Adipocyte (in vitro differentiated cells): ENCODE measurements around the gene GLIS1.

Experiments used
- DNase-seq: peaks from one replicate; pipeline ENCODE4 v3.0.0-alpha.2; 2015; ENCODE audit warnings: low read depth
- H3K27me3 ChIP-seq: replicated peaks from 2 replicates; pipeline ENCODE4 v1.7.0; 2013; ENCODE audit warnings: mild to moderate bottlenecking, low read length, moderate library complexity; ENCODE audit not compliant: control insufficient read depth, insufficient read depth
- H3K36me3 ChIP-seq: 2 replicates; pipeline ENCODE4 v1.7.0; 2013; ENCODE audit warnings: low read length, mild to moderate bottlenecking, moderate library complexity; ENCODE audit not compliant: control insufficient read depth, insufficient read depth, severe bottlenecking
- H3K4me1 ChIP-seq: 2 replicates; pipeline ENCODE4 v1.7.0; 2013; ENCODE audit warnings: mild to moderate bottlenecking, low read length, moderate library complexity; ENCODE audit not compliant: control insufficient read depth, insufficient read depth
- H3K4me3 ChIP-seq: 2 replicates; pipeline ENCODE4 v1.7.0; 2013; ENCODE audit warnings: mild to moderate bottlenecking, low read length, moderate library complexity
- H3K9ac ChIP-seq: 2 replicates; pipeline ENCODE4 v1.7.0; 2013; ENCODE audit warnings: mild to moderate bottlenecking, low read length, moderate library complexity
- H3K9me3 ChIP-seq: 2 replicates; pipeline ENCODE4 v1.7.0; 2013; ENCODE audit warnings: mild to moderate bottlenecking, low read length, moderate library complexity; ENCODE audit not compliant: control insufficient read depth

The GLIS1 gene

GRCh38 chr1:53593758-53594380 lies 145.1 kb downstream of the GLIS1 start:
- Histone ChIP-seq H3K27me3 (peaks cover 11% of the 10 kb centered on the region), H3K4me3 (no peak overlapping the region), H3K9me3 (no peaks in the 10 kb centered on the region), H3K4me1 (no peaks in the 10 kb centered on the region), H3K36me3 (peaks cover 7% of the 10 kb centered on the region), H3K9ac (no peak overlapping the region)
- DNase-seq = no peak

- H3K4me3 ChIP-seq = no peak overlapping the region
- H3K4me1 ChIP-seq = no peaks in the 10 kb centered on the region
- no peak overlapping the region for H3K9ac ChIP-seq
- H3K9me3 ChIP-seq = no peaks in the 10 kb centered on the region
- no peak for DNase-seq
- H3K27me3 ChIP-seq = peaks cover 17% of the 10 kb centered on the region
- peaks cover 7% of the 10 kb centered on the region for H3K36me3 ChIP-seq
These were observed 145.8 kb downstream of the GLIS1 start for GRCh38 chr1:53592985-53593757.

- Histone ChIP-seq H3K4me1 (no peaks in the 10 kb centered on the region), H3K27me3 (peaks cover 18% of the 10 kb centered on the region)
- peak; percentile 30 for DNase-seq
These were observed 146.4 kb downstream of the GLIS1 start for GRCh38 chr1:53592521-53592982.

GRCh38 chr1:53591924-53592323 lies 147.0 kb downstream of the GLIS1 start:
- Histone ChIP-seq H3K4me1 (no peaks in the 10 kb centered on the region), H3K4me3 (no peak overlapping the region), H3K36me3 (peaks cover 7% of the 10 kb centered on the region), H3K9ac (no peak overlapping the region), H3K27me3 (peaks cover 20% of the 10 kb centered on the region), H3K9me3 (no peaks in the 10 kb centered on the region)
- DNase-seq = no peak

More at GRCh38 chr1:53592521-53592982, 146.4 kb downstream of the GLIS1 start:
- Histone ChIP-seq H3K9me3 (no peaks in the 10 kb centered on the region), H3K36me3 (peaks cover 7% of the 10 kb centered on the region), H3K4me3 (no peak overlapping the region), H3K9ac (no peak overlapping the region)

GRCh38 chr1:53590531-53591515 lies 148.1 kb downstream of the GLIS1 start:
- Histone ChIP-seq H3K36me3 (peaks cover 2% of the 10 kb centered on the region), H3K9ac (no peak overlapping the region), H3K4me3 (no peak overlapping the region), H3K27me3 (peaks cover 18% of the 10 kb centered on the region), H3K9me3 (no peaks in the 10 kb centered on the region), H3K4me1 (no peaks in the 10 kb centered on the region)
- no peak for DNase-seq

GRCh38 chr1:53590104-53590503 lies 148.9 kb downstream of the GLIS1 start:
- Histone ChIP-seq H3K9me3 (no peaks in the 10 kb centered on the region), H3K9ac (no peak overlapping the region), H3K4me1 (no peaks in the 10 kb centered on the region), H3K36me3 (no peaks in the 10 kb centered on the region), H3K4me3 (no peak overlapping the region), H3K27me3 (peaks cover 18% of the 10 kb centered on the region)
- no peak for DNase-seq

GRCh38 chr1:53589043-53589887 lies 149.7 kb downstream of the GLIS1 start:
- Histone ChIP-seq H3K36me3 (no peaks in the 10 kb centered on the region), H3K9ac (no peak overlapping the region), H3K4me1 (no peaks in the 10 kb centered on the region), H3K4me3 (no peak overlapping the region), H3K9me3 (no peaks in the 10 kb centered on the region), H3K27me3 (peaks cover 20% of the 10 kb centered on the region)
- DNase-seq = no peak

GRCh38 chr1:53588053-53588779 lies 150.7 kb downstream of the GLIS1 start:
- Histone ChIP-seq H3K36me3 (no peaks in the 10 kb centered on the region), H3K4me1 (no peaks in the 10 kb centered on the region), H3K4me3 (no peak overlapping the region), H3K9ac (no peak overlapping the region), H3K9me3 (no peaks in the 10 kb centered on the region), H3K27me3 (peaks cover 27% of the 10 kb centered on the region)
- DNase-seq = no peak

GRCh38 chr1:53587252-53587988 lies 151.5 kb downstream of the GLIS1 start:
- Histone ChIP-seq H3K27me3 (peaks cover 27% of the 10 kb centered on the region), H3K9ac (no peak overlapping the region), H3K4me3 (no peak overlapping the region), H3K9me3 (no peaks in the 10 kb centered on the region), H3K4me1 (no peaks in the 10 kb centered on the region), H3K36me3 (no peaks in the 10 kb centered on the region)
- DNase-seq = no peak
